A673 (cell line): ENCODE data around the gene ERC1. TPM values are rescaled to one million over a fixed set of nuclear protein-coding genes. Genes with fewer than 3 reads are reported as not detected.

Experiments used
- BruUV-seq: library from RNA; stranded (reverse); fragments of 400-500 nt; replicated peaks from 2 replicates; lab custom pipeline; 2021; lab: Mats Ljungman, UMichigan
- CTCF ChIA-PET: fragments of 300-600 bp; sonication (Branson Sonifier 250); formaldehyde crosslinking; loops from one replicate; lab custom pipeline; 2022; ENCODE audit warnings: antibody characterized with exemption; lab: Charles Lee
- POLR2A ChIA-PET: fragments of 300-600 bp; sonication (Branson Sonifier 250); formaldehyde crosslinking; loops from one replicate; lab custom pipeline; 2022; ENCODE audit warnings: antibody characterized with exemption; ENCODE audit not compliant: low non-redundant PET; lab: Charles Lee
- DNase-seq: peaks from one replicate; pipeline ENCODE4 v3.0.0-alpha.2; 2015; ENCODE audit warnings: low spot score
- H3K27ac ChIP-seq: fragments of 200-600 bp; sonication (generic); 2 replicates; pipeline ENCODE4 v1.5.1; 2016; ENCODE audit warnings: mixed run types, low read depth, mild to moderate bottlenecking, mixed read lengths, antibody characterized with exemption, low read length; ENCODE audit not compliant: poor library complexity, severe bottlenecking
- H3K27me3 ChIP-seq: fragments of 200-600 bp; sonication (generic); replicated peaks from 2 replicates; pipeline ENCODE4 v1.6.1; 2017; ENCODE audit warnings: mixed run types, low read depth, mild to moderate bottlenecking, mixed read lengths, antibody characterized with exemption, low read length; ENCODE audit not compliant: insufficient read depth, poor library complexity
- H3K36me3 ChIP-seq: fragments of 200-600 bp; sonication (generic); 2 replicates; pipeline ENCODE4 v1.6.1; 2016; ENCODE audit warnings: mixed run types, mild to moderate bottlenecking, mixed read lengths, antibody characterized with exemption, low read length; ENCODE audit not compliant: insufficient read depth, poor library complexity, severe bottlenecking
- H3K4me1 ChIP-seq: fragments of 200-600 bp; sonication (generic); 2 replicates; pipeline ENCODE4 v1.6.1; 2017; ENCODE audit warnings: mixed run types, mild to moderate bottlenecking, mixed read lengths, antibody characterized with exemption, low read length; ENCODE audit not compliant: insufficient read depth, poor library complexity, severe bottlenecking
- H3K4me3 ChIP-seq: fragments of 200-600 bp; sonication (generic); 2 replicates; pipeline ENCODE4 v1.5.1; 2016; ENCODE audit warnings: low read depth, mixed run types, mild to moderate bottlenecking, mixed read lengths, low read length; ENCODE audit not compliant: poor library complexity, severe bottlenecking
- H3K9me3 ChIP-seq: fragments of 200-600 bp; sonication (generic); 2 replicates; pipeline ENCODE4 v1.6.1; 2016; ENCODE audit warnings: mixed run types, low read depth, mild to moderate bottlenecking, mixed read lengths, antibody characterized with exemption, low read length; ENCODE audit not compliant: poor library complexity, severe bottlenecking
- EZH2 ChIP-seq: fragments of 200-600 bp; sonication (generic); IDR thresholded peaks from 2 replicates; pipeline ENCODE4 v1.6.1; 2017; ENCODE audit warnings: borderline replicate concordance, low read depth, mild to moderate bottlenecking, mixed read lengths, antibody characterized with exemption, low read length; ENCODE audit not compliant: poor library complexity, severe bottlenecking
- intact Hi-C: fragments of 100-400 bp; cut with micrococcal nuclease; formaldehyde crosslinking; loops from one replicate; pipeline ENCODE4 v1.10.0; 2022; ENCODE audit not compliant: unreplicated experiment
- total RNA-seq: library from RNA; stranded (reverse); gene quantifications from 2 replicates; pipeline ENCODE4 v1.2.3, GENCODE V29; 2021
- TF ChIP-seq, protein P1 (sequence below): fragments of 300-800, 200-600 bp; sonication (generic); conservative IDR thresholded peaks from 2 replicates; pipeline ENCODE4 v1.5.1; 2017; ENCODE audit warnings: low read depth, mild to moderate bottlenecking, antibody characterized with exemption, low read length, moderate library complexity, mixed read lengths

ERC1 gene
- total RNA-seq, 1 experiment from 2014 or later, result 60.7 TPM

- TF ChIP-seq, protein P1, sequence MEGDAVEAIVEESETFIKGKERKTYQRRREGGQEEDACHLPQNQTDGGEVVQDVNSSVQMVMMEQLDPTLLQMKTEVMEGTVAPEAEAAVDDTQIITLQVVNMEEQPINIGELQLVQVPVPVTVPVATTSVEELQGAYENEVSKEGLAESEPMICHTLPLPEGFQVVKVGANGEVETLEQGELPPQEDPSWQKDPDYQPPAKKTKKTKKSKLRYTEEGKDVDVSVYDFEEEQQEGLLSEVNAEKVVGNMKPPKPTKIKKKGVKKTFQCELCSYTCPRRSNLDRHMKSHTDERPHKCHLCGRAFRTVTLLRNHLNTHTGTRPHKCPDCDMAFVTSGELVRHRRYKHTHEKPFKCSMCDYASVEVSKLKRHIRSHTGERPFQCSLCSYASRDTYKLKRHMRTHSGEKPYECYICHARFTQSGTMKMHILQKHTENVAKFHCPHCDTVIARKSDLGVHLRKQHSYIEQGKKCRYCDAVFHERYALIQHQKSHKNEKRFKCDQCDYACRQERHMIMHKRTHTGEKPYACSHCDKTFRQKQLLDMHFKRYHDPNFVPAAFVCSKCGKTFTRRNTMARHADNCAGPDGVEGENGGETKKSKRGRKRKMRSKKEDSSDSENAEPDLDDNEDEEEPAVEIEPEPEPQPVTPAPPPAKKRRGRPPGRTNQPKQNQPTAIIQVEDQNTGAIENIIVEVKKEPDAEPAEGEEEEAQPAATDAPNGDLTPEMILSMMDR, result no peak
- TF ChIP-seq EZH2, result no peak
- no peak for DNase-seq
- H3K27me3 ChIP-seq, result no peaks in the 10 kb centered on the region
- peaks cover 21% of the 10 kb centered on the region for H3K4me1 ChIP-seq
- H3K9me3 ChIP-seq, result no peaks in the 10 kb centered on the region
- POLR2A ChIA-PET, result no interaction called here
- H3K27ac ChIP-seq, result no peak overlapping the region
- no peak overlapping the region for H3K4me3 ChIP-seq
- no TSS peak for BruUV-seq
- CTCF ChIA-PET, result no interaction called here
- intact Hi-C loops, result no loop called here
- H3K36me3 ChIP-seq, result no peaks in the 10 kb centered on the region
These were observed 179.4 kb downstream of the ERC1 start for GRCh38 chr12:1170411-1170810.

DNA sequence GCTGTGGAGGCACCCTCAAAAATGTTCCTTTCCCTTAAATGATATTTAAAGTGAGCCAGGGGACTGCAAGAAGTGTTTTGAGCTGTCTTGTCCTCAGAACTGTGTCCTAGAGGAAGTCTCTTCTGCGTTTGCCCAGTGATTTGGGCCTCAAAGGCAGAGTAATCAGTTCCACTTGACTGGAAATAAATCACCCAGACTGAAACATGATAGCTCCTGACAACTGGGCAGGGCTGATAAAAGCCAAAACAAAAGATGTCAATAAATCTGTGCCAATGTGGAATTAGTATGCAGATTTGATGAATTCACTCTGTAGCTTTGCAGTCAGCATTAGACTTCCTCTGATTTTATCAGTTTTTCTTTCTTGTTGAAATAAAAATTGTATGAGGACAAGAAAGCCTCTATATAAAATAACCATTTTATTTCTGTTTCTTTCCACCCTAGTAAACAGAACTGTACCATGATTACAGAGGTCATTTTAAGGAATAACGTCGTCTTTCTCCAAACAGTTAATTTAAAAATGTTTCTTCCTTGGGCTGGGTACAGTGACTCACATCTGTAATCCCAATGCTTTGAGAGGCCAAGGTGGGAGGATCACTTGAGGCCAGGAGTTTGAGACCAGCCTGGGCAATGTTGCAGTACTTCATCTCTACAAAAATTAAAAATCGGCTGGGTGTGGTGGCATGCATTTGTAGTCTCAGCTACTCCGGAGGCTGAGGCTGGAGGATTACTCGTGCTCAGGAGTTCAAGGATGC, 180.8 kb downstream of the ERC1 start:
- peak; percentile 85 for DNase-seq
- H3K9me3 ChIP-seq, result no peaks in the 10 kb centered on the region
- H3K4me1 ChIP-seq, result peaks cover 21% of the 10 kb centered on the region
- no peaks in the 10 kb centered on the region for H3K36me3 ChIP-seq
- POLR2A ChIA-PET, result interaction anchor here (0.6 kb wide), 1 partner anchor 412 kb away, joined by 11 read pairs; no protein-coding TSS in a partner anchor
- CTCF ChIA-PET, result no interaction called here
- TF ChIP-seq, protein P1, result no peak
- no peak for TF ChIP-seq EZH2
- no peak overlapping the region for H3K4me3 ChIP-seq
- intact Hi-C loops, result no loop called here
- no TSS peak for BruUV-seq
- H3K27ac ChIP-seq, result peak overlapping the region; percentile 56
- no peaks in the 10 kb centered on the region for H3K27me3 ChIP-seq

- H3K9me3 ChIP-seq, result no peaks in the 10 kb centered on the region
- TF ChIP-seq EZH2, result no peak
- TF ChIP-seq, protein P1, result no peak
- H3K36me3 ChIP-seq, result no peaks in the 10 kb centered on the region
- no TSS peak for BruUV-seq
- H3K4me1 ChIP-seq, result peaks cover 21% of the 10 kb centered on the region
- POLR2A ChIA-PET, result no interaction called here
- no peak for DNase-seq
- CTCF ChIA-PET, result no interaction called here
- intact Hi-C loops, result no loop called here
- no peak overlapping the region for H3K4me3 ChIP-seq
- H3K27ac ChIP-seq, result no peak overlapping the region
- no peaks in the 10 kb centered on the region for H3K27me3 ChIP-seq
These were observed 183.0 kb downstream of the ERC1 start for GRCh38 chr12:1173781-1174617.
